GM19239 (cell line): ENCODE results near the gene GLT1D1.
"Not testable (repeated sequence)": the region's sequence is repeated elsewhere in the genome, so short reads cannot be mapped to it uniquely, and the experiment has no call there.

Source experiments
- DNase-seq: peaks from one replicate; pipeline ENCODE4 v3.0.0; 2011; ENCODE audit warnings: low spot score; ENCODE audit not compliant: insufficient read length
- FAIRE-seq: peaks from 2 replicates; lab custom pipeline; 2011; peaks lifted over from hg19 to GRCh38; lab: Jason Lieb, UNC

The GLT1D1 gene

GRCh38 chr12:128850400-128850799 lies 2.9 kb upstream of the GLT1D1 start:
- FAIRE-seq: no peak

GRCh38 chr12:128851429-128851828 lies 1.8 kb upstream of the GLT1D1 start:
- FAIRE-seq, DNase-seq: not testable (repeated sequence)

More at GRCh38 chr12:128850400-128850799, 2.9 kb upstream of the GLT1D1 start:
- no peak for DNase-seq

- DNase-seq: no peak
- FAIRE-seq: no peak
Measured at GRCh38 chr12:128852026-128852698, 1.1 kb upstream of the GLT1D1 start.

GRCh38 chr12:128853600-128854197 lies 421 bp downstream of the GLT1D1 start:
- no peak for FAIRE-seq
- no peak for DNase-seq

GRCh38 chr12:128856035-128856790 lies 2.9 kb downstream of the GLT1D1 start:
- FAIRE-seq: no peak
- no peak for DNase-seq

- no peak for FAIRE-seq
Measured at GRCh38 chr12:128856791-128857078, 3.5 kb downstream of the GLT1D1 start.

GRCh38 chr12:128857133-128857763 lies 4.0 kb downstream of the GLT1D1 start:
- FAIRE-seq: no peak
- DNase-seq: no peak

More at GRCh38 chr12:128856791-128857078, 3.5 kb downstream of the GLT1D1 start:
- no peak for DNase-seq

- DNase-seq (no peak), FAIRE-seq (no peak)
Measured at GRCh38 chr12:128859311-128859710, 6.0 kb downstream of the GLT1D1 start.

- DNase-seq: no peak
- FAIRE-seq: no peak
Measured at GRCh38 chr12:128861226-128862016, 8.1 kb downstream of the GLT1D1 start.

- DNase-seq (no peak), FAIRE-seq (no peak)
Measured at GRCh38 chr12:128863957-128864356, 10.7 kb downstream of the GLT1D1 start.

- DNase-seq: no peak
- no peak for FAIRE-seq
Measured at GRCh38 chr12:128864516-128865186, 11.4 kb downstream of the GLT1D1 start.

GRCh38 chr12:128867466-128867865 lies 14.2 kb downstream of the GLT1D1 start:
- DNase-seq (no peak), FAIRE-seq (no peak)

- FAIRE-seq (no peak), DNase-seq (no peak)
Measured at GRCh38 chr12:128871516-128871892, 18.2 kb downstream of the GLT1D1 start.

GRCh38 chr12:128872303-128872702 lies 19.0 kb downstream of the GLT1D1 start:
- DNase-seq (no peak), FAIRE-seq (no peak)

- FAIRE-seq (no peak), DNase-seq (no peak)
Measured at GRCh38 chr12:128876559-128876958, 23.3 kb downstream of the GLT1D1 start.

GRCh38 chr12:128879898-128880764 lies 26.9 kb downstream of the GLT1D1 start:
- DNase-seq (no peak), FAIRE-seq (no peak)

GRCh38 chr12:128891856-128892255 lies 38.6 kb downstream of the GLT1D1 start:
- FAIRE-seq (no peak), DNase-seq (no peak)

GRCh38 chr12:128903236-128903635 lies 50.0 kb downstream of the GLT1D1 start:
- DNase-seq (no peak), FAIRE-seq (peak; percentile 18)
